DMS114 treated with DMSO at 0.1 percent for 48 hours (cell line): ENCODE results near the gene LCE2D.

Source experiments
- DNase-seq: peaks from one replicate; lab custom pipeline; 2025; ENCODE audit not compliant: unreplicated experiment; lab: John Stamatoyannopoulos, UW

The LCE2D gene

DNA sequence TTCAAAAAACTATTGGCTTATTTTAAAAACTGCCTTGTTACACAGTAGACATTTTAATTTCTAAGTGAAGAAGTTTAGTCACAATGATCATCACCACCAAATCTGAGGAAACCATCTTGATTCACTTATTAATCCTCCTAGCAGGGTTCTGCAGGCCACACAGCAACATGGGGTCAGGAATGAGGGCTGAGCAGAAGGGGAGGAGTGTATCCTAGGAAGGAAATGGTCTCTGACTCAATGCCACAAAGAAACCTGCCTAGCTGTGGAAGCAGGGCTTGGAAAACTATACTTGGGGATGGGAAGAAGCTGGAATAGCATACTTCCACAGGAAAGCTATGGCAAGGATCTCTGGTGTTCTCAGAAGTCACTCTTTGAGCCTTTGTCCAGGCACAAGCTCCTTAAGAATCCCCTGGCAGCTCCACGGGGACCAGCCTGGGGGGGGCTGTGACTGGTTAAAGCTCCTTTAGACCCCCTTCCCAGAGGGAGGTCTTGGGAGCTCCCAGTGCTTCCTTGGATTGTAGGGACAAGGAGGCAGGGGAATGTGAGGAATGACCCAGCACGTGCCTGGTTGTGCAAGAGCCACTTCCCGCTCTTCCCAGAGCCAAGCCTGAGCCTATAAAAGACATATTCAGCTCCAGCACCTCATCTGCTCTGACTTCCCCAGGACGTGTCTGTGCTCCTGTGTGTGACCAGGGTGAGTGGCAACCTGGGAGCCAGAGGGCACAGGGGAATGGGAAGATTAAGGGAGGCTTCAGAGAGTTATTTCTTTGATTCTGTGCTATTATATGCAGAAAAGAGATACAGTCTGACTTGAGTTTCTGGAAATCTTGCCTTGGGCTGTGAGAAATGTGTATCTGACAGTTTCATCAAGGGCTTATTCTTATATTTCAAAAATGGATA lies 34.8 kb downstream of the LCE2D start, which contains the start of gene LCE2A:
Gene LCE2A (plus strand): TSS at position 645 of the 900 bp plus-strand sequence. CDS start 557 bp downstream, outside the sequence.
- no peak for DNase-seq

- no peak for DNase-seq
Measured at GRCh38 chr1:152699746-152700145, 36.6 kb downstream of the LCE2D start.

DNA sequence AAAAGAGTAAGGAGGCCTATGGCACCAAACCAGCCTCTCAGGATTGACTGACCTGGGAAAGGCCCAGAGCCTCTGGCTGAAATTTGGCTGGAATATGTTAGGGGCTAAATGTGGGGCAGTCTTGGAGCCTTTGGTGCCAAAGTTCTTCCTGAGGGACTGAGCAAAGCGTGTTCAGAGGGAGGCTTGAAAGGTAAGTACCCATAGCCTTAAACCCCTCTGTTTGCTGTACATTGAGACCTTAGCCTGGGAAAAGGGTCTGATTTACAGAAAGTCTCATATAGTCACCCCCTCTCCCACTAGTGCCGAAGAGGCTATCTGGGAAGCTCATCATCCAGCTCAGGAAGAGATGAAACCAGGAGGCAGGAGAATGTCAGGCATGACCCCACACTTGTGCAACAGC lies 44.7 kb downstream of the LCE2D start, which contains the start of gene LCE4A:
Gene LCE4A (plus strand): TSS at position 301 of the 400 bp plus-strand sequence. CDS start 916 bp downstream, outside the sequence.
- no peak for DNase-seq
